Stimulated activated naive CD8-positive, alpha-beta T cell treated with anti-CD3 and anti-CD28 coated beads, Interleukin-15, Interleukin-2, amounts not matched to agents 100 ng/mL and 50 ng/mL, for 24 hours (primary cell): ENCODE results near the gene SLC7A10.

Experiments
- H3K27ac Mint-ChIP-seq: one replicate; pipeline ENCODE4 v1.8.0; 2021; ENCODE audit warnings: mild to moderate bottlenecking, mixed read lengths
- H3K27me3 Mint-ChIP-seq: one replicate; pipeline ENCODE4 v1.8.0; 2021; ENCODE audit warnings: mixed read lengths
- H3K36me3 Mint-ChIP-seq: one replicate; pipeline ENCODE4 v1.8.0; 2021; ENCODE audit warnings: low read depth, mixed read lengths
- H3K4me1 Mint-ChIP-seq: one replicate; pipeline ENCODE4 v1.8.0; 2021; ENCODE audit warnings: low read depth, mixed read lengths
- H3K4me3 Mint-ChIP-seq: one replicate; pipeline ENCODE4 v1.8.0; 2021; ENCODE audit warnings: mild to moderate bottlenecking, mixed read lengths
- H3K9me3 Mint-ChIP-seq: one replicate; pipeline ENCODE4 v1.8.0; 2021; ENCODE audit warnings: mixed read lengths

The SLC7A10 gene

DNA sequence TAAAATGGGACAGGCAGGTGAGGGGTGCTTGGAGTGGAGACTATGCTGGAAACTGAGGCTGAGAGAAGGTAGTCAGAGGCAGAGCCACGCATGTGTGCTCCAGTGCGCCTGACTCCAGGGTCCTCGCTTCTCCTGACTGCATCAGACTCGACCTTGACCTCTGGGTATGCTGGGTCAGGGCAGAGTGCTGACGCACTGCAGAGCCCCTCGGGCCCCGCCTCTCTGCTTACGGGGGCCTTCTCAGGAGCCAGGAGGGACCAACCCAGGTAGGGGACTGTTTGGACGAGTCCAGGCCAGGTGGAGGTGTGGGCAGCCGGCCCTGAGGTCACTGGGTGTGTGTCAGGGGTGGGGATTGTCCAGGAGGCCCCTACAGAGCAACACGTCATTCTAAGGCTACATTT is 22.9 kb upstream of the SLC7A10 start:
- Mint-ChIP-seq H3K36me3 (no peaks in the 10 kb centered on the region), H3K9me3 (no peaks in the 10 kb centered on the region), H3K27ac (no peak overlapping the region), H3K4me1 (no peaks in the 10 kb centered on the region), H3K4me3 (no peak overlapping the region), H3K27me3 (peaks cover 3% of the 10 kb centered on the region)

DNA sequence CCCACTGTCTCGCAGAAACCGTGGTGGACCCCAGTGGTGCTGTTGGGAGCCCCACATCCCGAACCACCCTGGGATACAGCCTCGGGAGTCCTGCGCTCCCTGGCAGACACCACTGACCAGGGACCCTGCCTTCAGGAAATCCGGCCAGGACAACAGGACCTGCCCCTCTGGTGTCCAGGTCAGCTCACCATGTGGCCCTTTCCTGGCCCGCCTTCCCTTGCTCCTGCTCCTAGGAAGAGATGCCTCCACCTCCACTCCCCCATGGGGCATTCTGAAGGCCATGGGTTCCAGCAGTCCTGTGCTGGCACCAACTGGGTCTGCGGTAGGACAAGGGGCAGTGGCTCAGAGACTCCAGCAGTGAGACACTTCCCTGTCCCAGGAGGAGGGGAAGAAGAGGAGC is 22.5 kb upstream of the SLC7A10 start:
- Mint-ChIP-seq H3K27me3 (peaks cover 3% of the 10 kb centered on the region), H3K36me3 (no peaks in the 10 kb centered on the region), H3K9me3 (no peaks in the 10 kb centered on the region), H3K27ac (no peak overlapping the region), H3K4me3 (no peak overlapping the region), H3K4me1 (no peaks in the 10 kb centered on the region)

DNA sequence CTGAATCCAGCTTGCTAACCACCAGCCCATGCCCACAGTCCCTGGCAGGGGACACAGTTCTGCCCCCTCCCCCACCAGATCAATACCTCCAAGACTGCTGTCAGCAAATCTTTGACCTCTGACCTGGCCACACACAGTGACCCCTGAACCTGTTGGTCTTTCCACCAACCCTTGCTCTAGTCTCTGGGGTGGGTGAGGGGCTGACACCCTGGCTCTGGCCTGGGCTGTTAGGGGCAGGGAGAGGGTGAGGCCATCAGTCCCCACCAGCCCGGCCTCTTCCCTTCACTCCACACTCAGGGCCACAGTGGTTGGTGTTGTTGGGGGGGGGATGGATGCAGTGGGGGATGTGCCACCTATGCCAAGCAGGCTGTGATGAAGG is 21.8 kb upstream of the SLC7A10 start:
- no peaks in the 10 kb centered on the region for H3K9me3 Mint-ChIP-seq
- no peak overlapping the region for H3K4me3 Mint-ChIP-seq
- H3K36me3 Mint-ChIP-seq, result no peaks in the 10 kb centered on the region
- H3K27ac Mint-ChIP-seq, result no peak overlapping the region
- peaks cover 7% of the 10 kb centered on the region for H3K27me3 Mint-ChIP-seq
- H3K4me1 Mint-ChIP-seq, result no peaks in the 10 kb centered on the region

DNA sequence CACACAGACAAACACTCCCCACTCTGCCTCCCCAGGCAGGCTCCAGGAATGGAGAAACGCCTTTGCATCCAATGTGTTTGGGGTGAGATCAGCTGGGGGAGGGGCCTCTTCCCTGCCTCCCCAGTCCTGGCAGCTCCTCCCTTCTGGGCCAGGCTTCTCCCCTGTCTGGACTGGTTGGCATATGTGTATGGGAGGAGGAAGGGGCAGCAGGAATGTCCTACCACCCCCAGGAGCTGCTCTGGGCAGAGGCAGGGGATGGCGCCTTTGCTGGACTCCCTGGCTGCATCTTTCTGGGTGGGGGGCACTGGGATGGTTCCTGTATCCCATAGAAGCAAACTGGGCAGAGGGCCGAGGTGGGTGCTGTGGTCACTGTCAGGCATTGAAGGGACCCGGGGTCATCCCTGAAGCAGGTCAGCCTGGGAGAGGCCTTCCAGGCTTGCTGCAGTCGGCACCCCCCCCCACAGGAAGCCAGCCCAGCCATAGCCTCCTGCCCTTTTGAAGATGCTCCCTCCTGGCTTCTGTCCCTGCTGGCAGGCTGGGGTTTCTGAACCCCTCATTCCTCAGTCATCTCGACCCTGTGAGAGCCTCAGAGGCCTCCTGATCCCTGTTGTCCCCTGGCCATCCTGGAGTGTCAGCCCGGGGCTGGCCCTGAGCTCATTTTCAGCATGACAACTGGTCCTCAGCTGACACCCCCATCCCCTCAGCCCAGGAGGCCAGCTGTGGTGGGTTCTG is 21.2 kb upstream of the SLC7A10 start:
- Mint-ChIP-seq H3K9me3 (no peaks in the 10 kb centered on the region), H3K27ac (no peak overlapping the region), H3K27me3 (peaks cover 7% of the 10 kb centered on the region), H3K4me1 (no peaks in the 10 kb centered on the region), H3K4me3 (no peak overlapping the region), H3K36me3 (no peaks in the 10 kb centered on the region)

DNA sequence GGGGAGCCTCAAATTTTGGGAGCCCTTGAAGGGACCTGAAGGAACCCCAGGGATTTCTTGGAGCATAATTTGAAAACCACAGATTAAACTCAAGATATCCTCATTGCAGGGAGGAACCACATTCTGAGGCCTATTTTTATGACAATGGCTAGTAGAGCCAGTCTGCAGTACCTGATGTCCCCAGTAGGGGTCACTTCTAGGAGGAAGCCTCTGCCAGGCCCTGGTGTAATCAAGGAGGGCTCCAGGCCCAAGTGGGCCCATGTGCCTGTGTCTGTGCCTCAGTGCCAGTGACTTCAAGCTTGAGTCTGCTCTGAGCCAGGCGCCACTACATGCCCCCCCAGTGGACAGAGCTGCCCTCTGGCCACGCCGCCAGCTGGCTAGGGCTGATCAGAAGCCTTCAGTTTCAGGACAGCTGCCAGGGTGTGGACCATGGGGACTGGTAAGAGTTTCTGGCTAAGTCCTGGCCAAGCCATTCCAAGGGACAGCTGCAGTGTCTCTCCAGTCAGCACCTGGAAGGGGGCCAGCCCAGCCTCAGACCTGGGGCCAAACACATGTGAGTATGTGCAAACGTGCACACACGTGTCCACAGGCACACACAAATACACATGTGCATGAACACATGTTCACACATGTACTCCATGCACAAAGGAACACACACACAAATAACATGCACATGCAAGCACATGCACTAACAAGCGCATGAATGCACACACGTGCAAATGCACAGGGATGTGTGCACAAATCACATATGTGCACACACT is 20.5 kb upstream of the SLC7A10 start:
- no peaks in the 10 kb centered on the region for H3K9me3 Mint-ChIP-seq
- H3K4me3 Mint-ChIP-seq, result no peak overlapping the region
- no peaks in the 10 kb centered on the region for H3K36me3 Mint-ChIP-seq
- H3K27me3 Mint-ChIP-seq, result peaks cover 7% of the 10 kb centered on the region
- no peaks in the 10 kb centered on the region for H3K4me1 Mint-ChIP-seq
- no peak overlapping the region for H3K27ac Mint-ChIP-seq

DNA sequence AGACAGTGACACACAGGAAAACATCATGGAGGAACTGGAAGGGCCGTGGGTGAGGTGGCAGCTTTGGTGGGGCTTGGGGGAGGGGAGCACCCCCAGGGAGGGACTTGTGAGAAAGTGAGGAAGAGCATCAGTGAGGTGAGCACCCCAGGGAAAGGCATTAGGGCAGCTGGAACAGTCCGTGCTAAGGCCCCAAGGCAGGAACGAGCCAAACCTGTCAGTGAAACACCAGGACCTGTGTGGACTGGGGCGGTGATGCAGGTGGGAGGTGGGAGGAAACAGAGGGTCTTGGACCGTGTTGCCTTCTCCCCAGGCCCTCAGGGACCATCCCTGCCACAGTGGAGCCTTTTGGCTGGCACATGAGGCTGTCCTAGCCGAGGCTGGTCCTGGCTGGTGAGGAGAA is 17.3 kb upstream of the SLC7A10 start:
- H3K27me3 Mint-ChIP-seq, result peaks cover 7% of the 10 kb centered on the region
- H3K9me3 Mint-ChIP-seq, result no peaks in the 10 kb centered on the region

DNA sequence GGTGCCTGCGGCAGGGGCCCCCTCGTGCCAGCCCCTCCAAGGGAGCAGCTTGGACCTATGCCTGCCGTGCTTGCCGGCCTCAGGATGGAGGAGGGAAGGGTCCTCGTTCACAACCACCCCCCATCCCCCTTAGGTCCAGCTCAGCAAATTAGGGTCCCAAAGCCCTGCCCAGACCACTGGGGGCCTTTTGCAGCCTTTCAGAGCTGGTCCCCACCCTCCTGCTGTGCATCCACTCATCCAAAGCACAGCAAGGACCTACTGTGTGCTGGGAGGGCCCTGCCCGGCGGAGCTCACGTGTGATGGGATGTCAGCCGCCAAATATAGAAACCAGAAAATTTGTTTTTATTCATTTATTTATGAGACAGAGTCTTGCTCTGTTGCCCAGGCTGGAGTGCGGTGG is 16.5 kb upstream of the SLC7A10 start:
- Mint-ChIP-seq H3K27me3 (peaks cover 7% of the 10 kb centered on the region), H3K27ac (no peak overlapping the region), H3K4me1 (no peaks in the 10 kb centered on the region), H3K9me3 (no peaks in the 10 kb centered on the region), H3K4me3 (no peak overlapping the region), H3K36me3 (no peaks in the 10 kb centered on the region)

More for the DNA sequence above, 17.3 kb upstream of the SLC7A10 start:
- Mint-ChIP-seq H3K4me1 (no peaks in the 10 kb centered on the region), H3K27ac (no peak overlapping the region), H3K36me3 (no peaks in the 10 kb centered on the region), H3K4me3 (no peak overlapping the region)

DNA sequence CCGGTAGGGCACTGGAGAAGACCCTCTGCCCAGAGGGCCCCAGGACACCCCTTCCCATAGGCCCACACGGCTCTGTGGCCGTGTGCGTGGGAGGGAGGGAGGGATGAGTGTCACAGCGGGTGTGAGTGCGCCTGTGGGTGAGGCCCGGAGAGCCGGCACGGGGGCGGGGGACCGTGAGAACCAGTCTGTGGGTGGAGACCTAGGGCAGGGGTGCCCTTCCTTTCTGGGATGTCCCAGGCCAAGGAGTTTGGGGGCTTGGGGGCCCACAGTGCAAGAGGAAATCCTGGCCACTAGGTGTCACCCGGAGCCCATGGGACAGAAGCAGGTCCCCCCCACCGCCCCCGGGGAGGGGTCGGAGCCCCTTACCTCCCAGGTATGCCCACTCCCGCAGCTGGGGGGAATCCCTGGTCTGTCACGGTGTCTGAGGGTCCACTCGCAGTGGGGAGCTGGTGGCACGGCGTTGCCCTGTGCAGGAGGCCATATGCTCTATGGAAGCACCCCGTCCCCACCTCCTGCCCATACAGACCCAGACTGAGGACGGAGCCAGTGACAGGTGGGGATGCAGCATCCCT is 16.0 kb upstream of the SLC7A10 start:
- Mint-ChIP-seq H3K4me3 (no peak overlapping the region), H3K36me3 (no peaks in the 10 kb centered on the region), H3K27me3 (peaks cover 7% of the 10 kb centered on the region), H3K9me3 (no peaks in the 10 kb centered on the region), H3K4me1 (no peaks in the 10 kb centered on the region), H3K27ac (no peak overlapping the region)

DNA sequence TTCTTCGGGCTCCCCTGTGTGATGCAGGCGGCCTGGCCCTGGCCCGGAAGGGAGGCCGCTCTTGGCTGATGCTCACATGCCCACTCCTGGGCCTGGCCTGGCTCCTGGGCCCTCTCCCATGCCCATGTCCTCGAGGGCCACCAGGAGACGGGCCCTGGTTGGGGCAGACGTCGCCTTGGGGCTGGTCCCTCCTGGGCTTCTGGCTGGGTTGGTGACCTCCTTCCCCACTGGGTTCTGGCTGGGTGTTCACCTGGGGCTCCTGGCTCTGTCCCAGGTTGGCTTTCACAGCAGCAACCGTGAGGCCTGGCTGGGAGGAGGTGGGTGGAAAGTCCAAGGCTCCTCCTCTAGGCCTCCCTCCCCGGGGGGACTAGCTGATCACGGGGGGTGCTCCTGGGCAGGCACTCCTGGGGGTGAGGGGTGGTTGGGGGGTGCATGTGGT is 15.5 kb upstream of the SLC7A10 start:
- no peaks in the 10 kb centered on the region for H3K9me3 Mint-ChIP-seq
- no peaks in the 10 kb centered on the region for H3K36me3 Mint-ChIP-seq
- H3K27ac Mint-ChIP-seq, result no peak overlapping the region
- no peaks in the 10 kb centered on the region for H3K4me1 Mint-ChIP-seq
- H3K27me3 Mint-ChIP-seq, result peaks cover 7% of the 10 kb centered on the region
- no peak overlapping the region for H3K4me3 Mint-ChIP-seq

DNA sequence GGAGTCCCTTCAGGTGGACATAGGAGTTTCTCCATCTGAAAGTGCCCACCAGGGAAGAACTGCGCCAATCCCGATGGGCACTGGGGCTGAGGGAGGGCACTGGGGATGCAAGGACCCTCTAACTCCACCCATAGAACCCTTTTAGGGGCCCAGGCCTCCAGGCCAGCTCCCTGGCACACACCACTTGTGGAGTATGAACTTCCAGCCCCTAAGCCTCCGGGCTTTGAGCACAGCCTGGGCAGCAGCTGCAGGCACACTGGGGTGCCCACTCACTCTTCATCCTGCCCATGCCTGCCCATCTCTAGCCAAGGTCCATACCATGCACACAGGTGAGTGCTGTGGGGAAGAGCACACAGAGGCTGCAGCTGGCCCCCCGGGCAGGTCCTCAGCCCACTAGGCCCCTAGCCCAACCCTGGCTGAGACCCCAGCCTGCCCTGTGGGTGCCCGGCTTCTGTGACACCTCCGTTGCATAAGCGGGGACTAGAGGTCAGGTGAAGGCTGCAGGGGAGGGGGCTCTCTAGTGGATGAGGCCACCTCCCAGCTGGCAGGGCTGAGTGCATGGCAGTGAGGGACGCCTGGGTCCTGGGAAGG is 14.6 kb upstream of the SLC7A10 start:
- H3K27me3 Mint-ChIP-seq, result peaks cover 7% of the 10 kb centered on the region
- H3K36me3 Mint-ChIP-seq, result no peaks in the 10 kb centered on the region
- H3K27ac Mint-ChIP-seq, result no peak overlapping the region
- no peak overlapping the region for H3K4me3 Mint-ChIP-seq
- no peaks in the 10 kb centered on the region for H3K9me3 Mint-ChIP-seq
- no peaks in the 10 kb centered on the region for H3K4me1 Mint-ChIP-seq

DNA sequence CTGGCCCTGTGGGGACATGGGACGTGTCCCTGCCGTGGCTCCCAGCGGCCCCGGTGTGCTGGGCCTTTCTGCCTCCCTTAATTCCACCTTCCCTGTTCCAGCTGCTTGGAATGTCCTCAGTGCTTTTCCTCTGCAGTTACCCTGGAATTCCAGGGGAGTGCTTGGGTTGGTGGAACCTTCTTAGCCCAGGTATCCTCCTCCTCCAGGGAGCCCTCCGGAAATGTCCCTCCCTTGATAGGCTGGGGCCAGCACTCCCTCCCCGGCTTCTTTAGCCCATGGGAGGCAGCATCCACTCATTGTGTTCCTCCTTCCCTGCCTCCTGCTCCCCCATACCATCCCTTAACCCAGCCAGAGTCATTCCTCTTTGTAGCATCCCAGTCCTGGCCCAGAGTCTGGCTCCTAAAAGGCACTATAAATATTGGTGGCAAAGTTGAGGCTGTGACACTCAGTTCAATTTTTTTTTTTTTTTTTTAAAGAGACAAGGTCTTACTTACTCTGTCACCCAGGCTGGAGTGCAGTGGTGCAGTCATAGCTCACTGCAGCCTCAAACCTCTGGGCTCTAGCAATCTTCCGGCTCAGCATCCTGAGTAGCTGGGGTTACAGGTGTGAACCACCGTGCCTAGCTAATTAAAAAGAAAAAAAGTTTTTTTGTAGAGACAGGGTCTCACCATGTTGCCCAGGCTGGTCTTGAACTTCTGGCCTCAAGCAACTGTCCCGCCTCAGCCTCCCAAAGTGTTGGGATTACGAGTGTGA is 13.7 kb upstream of the SLC7A10 start:
- H3K4me3 Mint-ChIP-seq, result no peak overlapping the region

DNA sequence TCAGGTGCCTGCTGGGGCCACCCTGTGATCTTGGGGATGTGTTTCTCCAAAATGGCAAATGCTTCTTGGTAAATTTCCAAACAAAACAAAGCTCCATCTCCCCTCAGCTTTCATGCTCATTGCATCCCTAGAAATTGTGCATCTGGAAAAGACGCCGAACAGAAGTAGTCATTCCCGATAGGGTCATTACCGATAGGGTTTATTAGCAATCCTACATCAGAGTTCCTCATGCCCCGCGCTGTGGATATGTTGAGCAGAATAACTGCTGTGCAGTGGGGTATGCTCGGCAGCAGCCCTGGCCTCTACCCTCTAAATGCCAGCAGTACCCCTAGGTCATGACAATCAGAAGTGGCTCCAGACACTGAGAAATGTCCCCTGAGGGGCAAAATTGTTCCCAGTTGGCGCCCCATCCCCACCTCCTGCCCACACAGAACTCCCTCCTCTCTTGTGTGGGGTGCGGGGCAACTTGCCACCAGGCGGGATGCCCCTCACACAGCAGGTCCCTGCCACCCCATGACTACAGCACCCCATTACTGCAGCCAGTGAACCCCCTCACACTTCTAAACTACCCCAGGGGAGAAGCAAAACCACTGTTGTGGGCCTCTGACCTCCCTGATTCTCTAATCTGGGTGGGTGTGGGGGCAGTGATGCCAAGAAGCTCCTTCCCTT is 13.0 kb upstream of the SLC7A10 start:
- Mint-ChIP-seq H3K9me3 (no peaks in the 10 kb centered on the region), H3K27ac (no peak overlapping the region), H3K27me3 (peaks cover 6% of the 10 kb centered on the region), H3K36me3 (no peaks in the 10 kb centered on the region), H3K4me1 (no peaks in the 10 kb centered on the region), H3K4me3 (no peak overlapping the region)

More for the DNA sequence above, 13.7 kb upstream of the SLC7A10 start:
- Mint-ChIP-seq H3K27ac (no peak overlapping the region), H3K36me3 (no peaks in the 10 kb centered on the region), H3K9me3 (no peaks in the 10 kb centered on the region), H3K27me3 (peaks cover 6% of the 10 kb centered on the region), H3K4me1 (no peaks in the 10 kb centered on the region)

DNA sequence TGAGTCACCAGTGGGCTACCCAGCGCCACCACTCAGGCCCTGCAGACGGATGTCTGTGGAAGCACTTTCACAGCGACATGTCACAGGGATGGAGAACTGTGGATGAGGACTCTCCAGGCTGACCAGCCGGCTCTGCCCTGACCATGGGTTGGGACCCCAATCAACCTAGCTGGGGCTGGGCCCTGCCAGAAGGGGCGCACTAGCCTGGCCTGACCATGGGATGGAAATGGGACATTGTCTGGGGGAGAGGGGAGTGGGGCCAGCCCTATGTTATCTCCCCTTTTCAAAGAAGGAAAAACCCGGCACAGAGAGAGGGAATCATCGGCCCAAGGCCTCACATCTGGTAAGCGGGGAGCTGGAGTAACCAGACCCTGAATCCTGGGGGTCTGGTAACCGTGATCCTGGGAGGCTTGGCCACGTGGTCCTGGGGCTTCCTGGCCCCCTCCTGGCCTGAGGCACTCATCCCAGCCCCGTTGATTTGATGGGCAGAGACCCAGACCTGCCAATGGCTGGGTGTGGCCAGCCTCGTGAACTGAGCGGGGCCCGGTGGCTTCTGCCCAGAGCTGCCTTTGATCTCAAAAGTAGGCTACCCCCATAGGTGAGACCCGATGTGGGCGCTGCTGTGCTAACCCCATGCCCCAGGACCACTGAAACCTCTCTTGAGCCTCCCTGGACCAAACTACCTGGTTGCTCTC is 11.2 kb upstream of the SLC7A10 start:
- H3K4me3 Mint-ChIP-seq, result no peak overlapping the region
- peaks cover 2% of the 10 kb centered on the region for H3K27me3 Mint-ChIP-seq
- no peaks in the 10 kb centered on the region for H3K36me3 Mint-ChIP-seq
- H3K4me1 Mint-ChIP-seq, result no peaks in the 10 kb centered on the region
- no peaks in the 10 kb centered on the region for H3K9me3 Mint-ChIP-seq
- H3K27ac Mint-ChIP-seq, result no peak overlapping the region

DNA sequence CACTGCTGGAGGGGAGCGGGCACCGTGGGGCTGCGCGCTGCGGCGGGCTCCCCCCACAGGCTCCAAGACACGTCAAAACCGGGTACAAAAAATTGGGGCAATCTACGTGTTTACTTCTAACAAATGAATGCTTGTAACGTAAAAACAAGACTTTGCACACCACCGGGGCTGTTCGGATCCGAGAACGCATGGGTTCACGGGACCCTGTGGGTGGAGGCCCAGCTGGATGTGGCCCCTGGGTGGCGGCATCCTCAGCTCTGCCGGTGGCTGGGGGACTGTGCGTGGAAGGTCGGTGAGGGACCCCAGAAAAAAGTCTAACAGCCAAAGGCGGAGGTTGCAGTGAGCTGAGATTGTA is 10.3 kb upstream of the SLC7A10 start:
- Mint-ChIP-seq H3K4me3 (no peak overlapping the region), H3K27me3 (peaks cover 3% of the 10 kb centered on the region), H3K36me3 (no peaks in the 10 kb centered on the region), H3K4me1 (no peaks in the 10 kb centered on the region), H3K9me3 (no peaks in the 10 kb centered on the region), H3K27ac (no peak overlapping the region)
